Parathyroid adenoma (tissue), 2 donors: ENCODE results near the gene EXOC3.

Experiments
- H2AFZ ChIP-seq: fragments of 300-600 bp; sonication (generic); one replicate; pipeline ENCODE4 v1.7.0; 2017; ENCODE audit warnings: antibody characterized with exemption, mild to moderate bottlenecking
- H3K27ac ChIP-seq: fragments of 300-600 bp; sonication (generic); one replicate; pipeline ENCODE4 v1.7.0; 2017
- H3K27me3 ChIP-seq: fragments of 300-600 bp; sonication (generic); one replicate; pipeline ENCODE4 v1.7.0; 2017; ENCODE audit warnings: low read length; ENCODE audit not compliant: control insufficient read depth, insufficient read depth
- H3K36me3 ChIP-seq: fragments of 300-600 bp; sonication (generic); one replicate; pipeline ENCODE4 v1.7.0; 2017; ENCODE audit warnings: low read length; ENCODE audit not compliant: control insufficient read depth, insufficient read depth
- H3K4me1 ChIP-seq: fragments of 300-600 bp; sonication (generic); one replicate; pipeline ENCODE4 v1.7.0; 2017; ENCODE audit warnings: control low read depth
- H3K4me2 ChIP-seq: fragments of 300-600 bp; sonication (generic); one replicate; pipeline ENCODE4 v1.7.0; 2017; ENCODE audit warnings: low read length
- H3K4me3 ChIP-seq: fragments of 300-600 bp; sonication (generic); one replicate; pipeline ENCODE4 v1.7.0; 2017; ENCODE audit warnings: low read depth, low read length
- H3K79me2 ChIP-seq: fragments of 300-600 bp; sonication (generic); one replicate; pipeline ENCODE4 v1.7.0; 2017; ENCODE audit warnings: control low read depth
- H3K9ac ChIP-seq: fragments of 300-600 bp; sonication (generic); one replicate; pipeline ENCODE4 v1.7.0; 2017; ENCODE audit warnings: mild to moderate bottlenecking
- H3K9me3 ChIP-seq: fragments of 300-600 bp; sonication (generic); one replicate; pipeline ENCODE4 v1.7.0; 2017; ENCODE audit warnings: low read length; ENCODE audit not compliant: control insufficient read depth
- TF ChIP-seq, protein P1 (sequence below): fragments of 300-600 bp; sonication (generic); IDR thresholded peaks from one replicate; pipeline ENCODE4 v1.7.0; 2017; ENCODE audit warnings: antibody characterized with exemption, mild to moderate bottlenecking
- donor health status: primary hyperparathyroidism.

The EXOC3 gene

DNA sequence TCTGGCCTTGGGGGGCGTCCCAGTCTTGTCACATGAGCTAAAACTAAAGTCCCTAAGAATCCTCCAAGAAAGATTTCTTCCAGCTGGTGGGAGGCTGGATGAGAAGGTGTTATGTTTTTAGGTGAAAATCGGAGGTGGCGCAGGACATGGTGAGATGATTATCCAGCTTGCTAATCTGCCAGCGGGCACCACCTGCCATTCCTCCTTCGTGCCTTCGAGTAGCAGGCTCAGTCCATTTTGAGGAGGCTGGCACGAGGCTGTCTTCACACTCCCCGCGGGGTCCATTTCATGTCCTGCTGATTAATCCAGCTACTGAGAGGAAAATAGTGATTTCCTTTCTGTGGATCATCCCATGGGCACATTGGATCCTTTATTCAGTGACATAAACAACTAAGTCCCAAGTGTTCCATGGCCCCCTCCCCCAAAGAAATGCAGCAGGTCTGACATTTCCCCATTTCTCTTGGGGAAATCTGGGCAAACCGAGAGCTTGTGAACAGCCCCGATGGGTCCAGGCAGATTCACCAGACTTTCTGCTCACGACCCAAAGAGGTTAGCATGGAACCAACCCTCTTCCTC, 38.2 kb upstream of the EXOC3 start:
- Histone ChIP-seq H3K4me1 (no peaks in the 10 kb centered on the region), H3K27ac (no peak overlapping the region), H3K4me2 (no peak overlapping the region), H3K9me3 (no peaks in the 10 kb centered on the region), H3K9ac (no peak overlapping the region), H3K4me3 (no peak overlapping the region), H2AFZ (no peak overlapping the region), H3K27me3 (no peaks in the 10 kb centered on the region), H3K36me3 (no peaks in the 10 kb centered on the region), H3K79me2 (no peaks in the 10 kb centered on the region)
- TF ChIP-seq, protein P1, sequence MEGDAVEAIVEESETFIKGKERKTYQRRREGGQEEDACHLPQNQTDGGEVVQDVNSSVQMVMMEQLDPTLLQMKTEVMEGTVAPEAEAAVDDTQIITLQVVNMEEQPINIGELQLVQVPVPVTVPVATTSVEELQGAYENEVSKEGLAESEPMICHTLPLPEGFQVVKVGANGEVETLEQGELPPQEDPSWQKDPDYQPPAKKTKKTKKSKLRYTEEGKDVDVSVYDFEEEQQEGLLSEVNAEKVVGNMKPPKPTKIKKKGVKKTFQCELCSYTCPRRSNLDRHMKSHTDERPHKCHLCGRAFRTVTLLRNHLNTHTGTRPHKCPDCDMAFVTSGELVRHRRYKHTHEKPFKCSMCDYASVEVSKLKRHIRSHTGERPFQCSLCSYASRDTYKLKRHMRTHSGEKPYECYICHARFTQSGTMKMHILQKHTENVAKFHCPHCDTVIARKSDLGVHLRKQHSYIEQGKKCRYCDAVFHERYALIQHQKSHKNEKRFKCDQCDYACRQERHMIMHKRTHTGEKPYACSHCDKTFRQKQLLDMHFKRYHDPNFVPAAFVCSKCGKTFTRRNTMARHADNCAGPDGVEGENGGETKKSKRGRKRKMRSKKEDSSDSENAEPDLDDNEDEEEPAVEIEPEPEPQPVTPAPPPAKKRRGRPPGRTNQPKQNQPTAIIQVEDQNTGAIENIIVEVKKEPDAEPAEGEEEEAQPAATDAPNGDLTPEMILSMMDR, result no peak

DNA sequence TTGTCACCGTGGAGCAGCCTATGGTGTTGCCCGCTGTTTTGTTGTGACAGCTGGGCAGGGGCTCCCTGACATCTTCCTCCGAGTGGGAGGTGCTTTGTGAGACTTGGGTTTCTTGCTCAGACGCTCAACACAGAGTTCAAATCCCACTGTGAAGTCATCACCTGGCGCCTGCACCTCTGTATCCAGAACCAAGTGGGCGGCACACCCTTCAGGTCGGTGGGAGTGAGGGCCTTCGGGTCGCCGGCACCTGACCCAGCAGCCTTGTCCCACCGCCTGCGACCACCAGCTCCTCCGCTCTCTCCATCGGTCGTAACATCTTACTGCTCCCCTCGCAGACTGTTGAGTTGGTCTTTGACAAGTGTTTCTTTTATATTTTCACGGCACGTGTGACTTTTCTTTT, 37.6 kb upstream of the EXOC3 start:
- no peak overlapping the region for H3K4me2 ChIP-seq
- TF ChIP-seq, protein P1, result no peak
- H3K36me3 ChIP-seq, result no peaks in the 10 kb centered on the region
- no peak overlapping the region for H3K4me3 ChIP-seq
- H3K79me2 ChIP-seq, result no peaks in the 10 kb centered on the region
- H3K9me3 ChIP-seq, result no peaks in the 10 kb centered on the region
- H3K9ac ChIP-seq, result no peak overlapping the region
- H3K27me3 ChIP-seq, result no peaks in the 10 kb centered on the region
- no peak overlapping the region for H2AFZ ChIP-seq
- H3K27ac ChIP-seq, result no peak overlapping the region
- H3K4me1 ChIP-seq, result no peaks in the 10 kb centered on the region

DNA sequence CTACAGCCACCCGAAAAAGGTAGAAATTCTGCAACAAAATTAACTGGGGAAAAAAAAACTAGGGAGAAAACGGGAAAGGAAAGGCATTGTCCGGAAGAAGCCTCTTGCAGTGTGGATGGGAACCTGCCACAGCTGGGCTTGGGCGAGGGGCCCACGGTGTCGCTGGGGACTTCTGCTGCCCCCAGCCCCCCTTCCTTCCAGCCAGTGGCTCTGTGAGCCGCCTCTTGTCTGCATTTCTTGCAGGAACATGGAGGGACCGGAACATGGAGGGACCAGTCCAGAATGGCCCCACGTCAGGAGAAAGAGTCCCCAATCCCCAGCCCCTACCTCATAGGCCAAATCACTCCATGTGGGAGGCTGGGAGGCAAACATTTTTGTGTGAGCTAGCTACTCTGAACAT, 36.9 kb upstream of the EXOC3 start:
- no peak overlapping the region for H3K27ac ChIP-seq
- H3K9me3 ChIP-seq, result no peaks in the 10 kb centered on the region
- H3K4me2 ChIP-seq, result no peak overlapping the region
- TF ChIP-seq, protein P1, result no peak
- no peaks in the 10 kb centered on the region for H3K36me3 ChIP-seq
- no peaks in the 10 kb centered on the region for H3K79me2 ChIP-seq
- no peaks in the 10 kb centered on the region for H3K4me1 ChIP-seq
- H3K27me3 ChIP-seq, result no peaks in the 10 kb centered on the region
- no peak overlapping the region for H3K4me3 ChIP-seq
- H3K9ac ChIP-seq, result no peak overlapping the region
- H2AFZ ChIP-seq, result no peak overlapping the region

DNA sequence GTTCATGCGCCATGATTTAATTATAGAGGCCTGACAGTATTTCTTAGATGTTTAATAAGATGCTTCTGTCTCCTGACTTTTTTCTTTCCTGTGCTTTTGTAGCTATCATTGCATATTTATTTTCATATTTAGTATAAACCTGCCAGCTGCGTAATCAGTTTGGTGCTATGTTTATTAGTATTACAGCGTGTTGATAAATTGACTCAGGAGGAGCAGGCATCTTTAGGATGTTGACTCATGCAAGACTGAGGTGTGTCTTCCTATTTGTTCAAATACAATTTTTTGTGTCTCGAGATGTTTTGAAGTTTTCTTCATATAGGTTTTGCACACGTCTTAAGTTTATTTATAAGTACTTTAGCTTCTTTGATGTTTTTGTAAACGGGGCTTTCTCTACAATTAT, 35.9 kb upstream of the EXOC3 start:
- H3K27me3 ChIP-seq, result no peaks in the 10 kb centered on the region
- TF ChIP-seq, protein P1, result no peak
- H2AFZ ChIP-seq, result no peak overlapping the region

DNA sequence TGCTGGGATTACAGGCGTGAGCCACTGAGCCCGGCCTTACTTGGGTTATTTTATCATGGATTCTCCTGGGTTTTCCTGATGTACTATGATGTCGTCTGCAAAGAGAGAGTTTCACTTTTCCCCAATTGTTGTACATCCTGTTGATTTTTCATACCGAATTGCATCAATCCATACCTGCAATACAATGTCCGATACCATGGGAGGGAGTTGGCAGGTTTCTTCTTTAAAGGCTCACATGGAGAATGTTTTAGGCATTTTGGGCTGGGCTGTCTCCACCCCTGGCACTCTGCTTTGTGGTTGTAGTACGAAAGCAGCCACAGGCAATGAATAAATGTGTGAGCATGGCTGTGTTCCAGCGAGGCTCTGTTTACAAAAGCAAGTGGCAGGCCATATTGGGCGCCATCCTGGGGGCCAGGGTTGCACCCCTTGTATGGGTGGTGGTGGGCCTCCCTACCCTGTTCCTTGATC, 35.1 kb upstream of the EXOC3 start:
- Histone ChIP-seq H3K9ac (no peak overlapping the region), H3K4me3 (no peak overlapping the region), H3K9me3 (no peaks in the 10 kb centered on the region), H3K4me2 (no peak overlapping the region), H3K27ac (no peak overlapping the region), H3K4me1 (no peaks in the 10 kb centered on the region), H3K27me3 (no peaks in the 10 kb centered on the region), H2AFZ (no peak overlapping the region), H3K36me3 (no peaks in the 10 kb centered on the region), H3K79me2 (no peaks in the 10 kb centered on the region)
- TF ChIP-seq, protein P1, result no peak

More for the DNA sequence above, 35.9 kb upstream of the EXOC3 start:
- H3K9ac ChIP-seq, result no peak overlapping the region
- no peak overlapping the region for H3K4me2 ChIP-seq
- no peaks in the 10 kb centered on the region for H3K9me3 ChIP-seq
- H3K4me1 ChIP-seq, result no peaks in the 10 kb centered on the region
- H3K27ac ChIP-seq, result no peak overlapping the region
- H3K36me3 ChIP-seq, result no peaks in the 10 kb centered on the region
- no peak overlapping the region for H3K4me3 ChIP-seq
- no peaks in the 10 kb centered on the region for H3K79me2 ChIP-seq
